ENCODE data around the gene STX12.

STX12 gene

DNA sequence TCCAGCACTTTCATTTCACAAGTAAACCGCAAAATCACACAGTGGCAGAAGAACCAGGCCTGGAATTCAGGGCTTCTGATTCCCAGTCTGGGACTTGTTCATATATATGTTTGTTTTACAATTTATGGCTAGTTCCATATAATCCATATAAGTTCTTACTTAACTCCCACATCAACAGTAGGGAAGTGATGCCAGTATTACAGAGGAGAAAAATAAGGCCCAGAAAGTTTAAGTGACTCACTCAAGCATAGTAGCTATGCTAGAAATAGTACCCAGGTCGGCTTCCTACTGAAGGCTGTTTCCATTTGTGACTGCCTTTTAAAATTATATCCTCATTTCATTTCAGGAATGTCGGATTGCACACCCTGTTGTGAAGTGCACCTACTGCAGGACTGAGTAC is 45.9 kb upstream of the STX12 start:
- Histone ChIP-seq H3K36me3 (ENCODE audit: control insufficient read depth in 2 of 2, insufficient read depth in 1 of 2, low read length in 2 of 2) (peaks cover 11 to 14% of the 10 kb centered on the region in 2 experiments; a peak in 2 of 3 replicates), H3K4me1 (ENCODE audit: control insufficient read depth, insufficient read depth, low read length) (peaks cover 7% of the 10 kb centered on the region), H3K9me3 (ENCODE audit: control insufficient read depth, insufficient read depth, low read depth, low read length) (no peaks in the 10 kb centered on the region), H3K27ac (ENCODE audit: extremely low read depth, low read depth, low read length) (no peak overlapping the region), H3K4me3 (ENCODE audit: low read depth, low read length) (no peak overlapping the region)
- TF ChIP-seq, protein P1, sequence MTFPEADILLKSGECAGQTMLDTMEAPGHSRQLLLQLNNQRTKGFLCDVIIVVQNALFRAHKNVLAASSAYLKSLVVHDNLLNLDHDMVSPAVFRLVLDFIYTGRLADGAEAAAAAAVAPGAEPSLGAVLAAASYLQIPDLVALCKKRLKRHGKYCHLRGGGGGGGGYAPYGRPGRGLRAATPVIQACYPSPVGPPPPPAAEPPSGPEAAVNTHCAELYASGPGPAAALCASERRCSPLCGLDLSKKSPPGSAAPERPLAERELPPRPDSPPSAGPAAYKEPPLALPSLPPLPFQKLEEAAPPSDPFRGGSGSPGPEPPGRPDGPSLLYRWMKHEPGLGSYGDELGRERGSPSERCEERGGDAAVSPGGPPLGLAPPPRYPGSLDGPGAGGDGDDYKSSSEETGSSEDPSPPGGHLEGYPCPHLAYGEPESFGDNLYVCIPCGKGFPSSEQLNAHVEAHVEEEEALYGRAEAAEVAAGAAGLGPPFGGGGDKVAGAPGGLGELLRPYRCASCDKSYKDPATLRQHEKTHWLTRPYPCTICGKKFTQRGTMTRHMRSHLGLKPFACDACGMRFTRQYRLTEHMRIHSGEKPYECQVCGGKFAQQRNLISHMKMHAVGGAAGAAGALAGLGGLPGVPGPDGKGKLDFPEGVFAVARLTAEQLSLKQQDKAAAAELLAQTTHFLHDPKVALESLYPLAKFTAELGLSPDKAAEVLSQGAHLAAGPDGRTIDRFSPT (tag by site-specific recombination; IDR thresholded peaks at IDR 0.05), result no peak
- TF ChIP-seq ZBTB11 (tag by site-specific recombination; conservative IDR thresholded peaks at IDR 0.05; ENCODE audit: low read depth), result no peak
- no peak for TF ChIP-seq ZNF596 (tag by site-specific recombination; IDR thresholded peaks at IDR 0.05)
- POLR2A ChIA-PET, result interaction anchor here (0.6 to 0.7 kb wide), 2 partner anchors 30 to 63 kb away, joined by 4 to 5 read pairs; no protein-coding TSS in a partner anchor
- CTCF ChIA-PET, result interaction anchor here (1.4 kb wide), 1 partner anchor 46 kb away, joined by 4 read pairs; the partner anchor contains the start of gene STX12

DNA sequence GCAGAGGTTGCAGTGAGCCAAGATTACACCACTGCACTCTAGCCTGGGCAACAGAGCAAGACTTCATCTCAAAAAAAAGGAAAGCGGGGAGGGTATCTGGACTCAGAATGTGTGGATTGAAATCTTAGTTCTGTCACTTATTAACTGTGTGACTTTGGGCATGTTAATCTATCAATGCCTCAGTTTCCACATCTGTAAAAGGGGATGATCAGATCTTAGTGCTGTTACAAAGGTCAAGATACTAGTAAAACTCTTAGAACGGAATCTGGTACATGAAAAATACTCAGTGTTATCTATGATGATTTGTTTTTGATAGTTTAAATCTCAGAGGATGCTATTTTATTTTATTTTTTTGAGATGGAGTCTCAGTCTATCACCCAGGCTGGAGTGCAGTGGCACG is 36.8 kb upstream of the STX12 start:
- H3K27ac ChIP-seq (ENCODE audit: extremely low read depth, low read depth, low read length), result no peak overlapping the region
- H3K4me1 ChIP-seq (ENCODE audit: control insufficient read depth, insufficient read depth, low read length), result no peaks in the 10 kb centered on the region
- CTCF ChIA-PET, result no interaction called here
- TF ChIP-seq ZIC2 (tag by site-specific recombination; IDR thresholded peaks at IDR 0.05), result no peak
- no peak for TF ChIP-seq ZNF777 (tag by site-specific recombination; IDR thresholded peaks at IDR 0.05; ENCODE audit: borderline replicate concordance)
- no peak for TF ChIP-seq RBAK (tag by site-specific recombination; IDR thresholded peaks at IDR 0.05)
- TF ChIP-seq ZNF664 (tag by site-specific recombination; IDR thresholded peaks at IDR 0.05), result no peak
- no peaks in the 10 kb centered on the region for H3K9me3 ChIP-seq (ENCODE audit: control insufficient read depth, insufficient read depth, low read depth, low read length)
- POLR2A ChIA-PET, result no interaction called here
- H3K4me3 ChIP-seq (ENCODE audit: low read depth, low read length), result no peak overlapping the region
- H3K36me3 ChIP-seq (ENCODE audit: control insufficient read depth in 2 of 2, insufficient read depth in 1 of 2, low read length in 2 of 2), result peaks cover 17 to 70% of the 10 kb centered on the region in 2 experiments; a peak in 2 of 3 replicates

DNA sequence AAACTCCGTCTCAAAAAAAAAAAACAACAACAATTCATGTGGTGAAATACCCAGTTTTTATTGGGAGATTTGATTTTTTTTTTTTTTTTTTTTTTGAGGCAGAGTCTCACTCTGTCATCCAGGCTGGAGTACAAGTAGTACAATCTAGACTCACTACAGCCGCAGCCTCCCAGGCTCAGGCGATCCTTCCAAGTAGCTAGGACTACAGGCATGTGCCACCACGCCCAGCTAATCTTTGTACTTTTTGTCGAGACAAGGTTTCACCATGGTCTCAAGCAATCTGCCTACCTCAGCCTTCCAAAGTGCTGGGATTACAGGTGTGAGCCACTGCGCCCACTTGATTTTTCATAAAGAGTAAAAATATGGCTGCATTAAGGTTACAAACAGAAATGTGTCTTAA is 31.9 kb upstream of the STX12 start:
- no peak overlapping the region for H3K27ac ChIP-seq (ENCODE audit: extremely low read depth, low read depth, low read length)
- no peaks in the 10 kb centered on the region for H3K9me3 ChIP-seq (ENCODE audit: control insufficient read depth, insufficient read depth, low read depth, low read length)
- H3K4me3 ChIP-seq (ENCODE audit: low read depth, low read length), result no peak overlapping the region
- ChIA-PET POLR2A (interaction anchor here (0.7 kb wide), 2 partner anchors 18 to 744 kb away, joined by 5 read pairs; no protein-coding TSS in a partner anchor), CTCF (interaction anchor here (0.8 kb wide), 1 partner anchor 408 kb away, joined by 4 read pairs; no protein-coding TSS in a partner anchor)
- no peaks in the 10 kb centered on the region for H3K4me1 ChIP-seq (ENCODE audit: control insufficient read depth, insufficient read depth, low read length)
- H3K36me3 ChIP-seq (ENCODE audit: control insufficient read depth in 2 of 2, insufficient read depth in 1 of 2, low read length in 2 of 2), result peaks cover 5 to 56% of the 10 kb centered on the region in 2 experiments; a peak in 2 of 3 replicates
- no peak for TF ChIP-seq KLF17 (tag by site-specific recombination; IDR thresholded peaks at IDR 0.05)
- no peak for TF ChIP-seq ZNF112 (tag by site-specific recombination; IDR thresholded peaks at IDR 0.05)
- no peak for TF ChIP-seq ZNF791 (tag by site-specific recombination; IDR thresholded peaks at IDR 0.05)
- no peak for TF ChIP-seq SP7 (tag by site-specific recombination; IDR thresholded peaks at IDR 0.05)
- TF ChIP-seq ZNF138 (tag by site-specific recombination; IDR thresholded peaks at IDR 0.05; ENCODE audit: borderline replicate concordance), result no peak
- no peak for TF ChIP-seq ZNF549 (tag by site-specific recombination; IDR thresholded peaks at IDR 0.05)
- TF ChIP-seq ZBTB1 (tag by site-specific recombination; IDR thresholded peaks at IDR 0.05), result no peak
- TF ChIP-seq KLF8 (tag by site-specific recombination; IDR thresholded peaks at IDR 0.05), result no peak
- TF ChIP-seq, protein P2, sequence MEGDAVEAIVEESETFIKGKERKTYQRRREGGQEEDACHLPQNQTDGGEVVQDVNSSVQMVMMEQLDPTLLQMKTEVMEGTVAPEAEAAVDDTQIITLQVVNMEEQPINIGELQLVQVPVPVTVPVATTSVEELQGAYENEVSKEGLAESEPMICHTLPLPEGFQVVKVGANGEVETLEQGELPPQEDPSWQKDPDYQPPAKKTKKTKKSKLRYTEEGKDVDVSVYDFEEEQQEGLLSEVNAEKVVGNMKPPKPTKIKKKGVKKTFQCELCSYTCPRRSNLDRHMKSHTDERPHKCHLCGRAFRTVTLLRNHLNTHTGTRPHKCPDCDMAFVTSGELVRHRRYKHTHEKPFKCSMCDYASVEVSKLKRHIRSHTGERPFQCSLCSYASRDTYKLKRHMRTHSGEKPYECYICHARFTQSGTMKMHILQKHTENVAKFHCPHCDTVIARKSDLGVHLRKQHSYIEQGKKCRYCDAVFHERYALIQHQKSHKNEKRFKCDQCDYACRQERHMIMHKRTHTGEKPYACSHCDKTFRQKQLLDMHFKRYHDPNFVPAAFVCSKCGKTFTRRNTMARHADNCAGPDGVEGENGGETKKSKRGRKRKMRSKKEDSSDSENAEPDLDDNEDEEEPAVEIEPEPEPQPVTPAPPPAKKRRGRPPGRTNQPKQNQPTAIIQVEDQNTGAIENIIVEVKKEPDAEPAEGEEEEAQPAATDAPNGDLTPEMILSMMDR (tag by site-specific recombination; IDR thresholded peaks at IDR 0.05), result no peak
- no peak for TF ChIP-seq ZNF548 (tag by site-specific recombination; IDR thresholded peaks at IDR 0.05)
- TF ChIP-seq GLIS1 (tag by site-specific recombination; IDR thresholded peaks at IDR 0.05), result no peak
- no peak for TF ChIP-seq HOXC10 (CRISPR knock-in tag; IDR thresholded peaks at IDR 0.05)
- TF ChIP-seq SETDB1 (IDR thresholded peaks at IDR 0.05; ENCODE audit: insufficient read length, low read length), result no peak
- no peak for TF ChIP-seq HOXA7 (CRISPR knock-in tag; IDR thresholded peaks at IDR 0.05; ENCODE audit: borderline replicate concordance)
- TF ChIP-seq, protein P3, sequence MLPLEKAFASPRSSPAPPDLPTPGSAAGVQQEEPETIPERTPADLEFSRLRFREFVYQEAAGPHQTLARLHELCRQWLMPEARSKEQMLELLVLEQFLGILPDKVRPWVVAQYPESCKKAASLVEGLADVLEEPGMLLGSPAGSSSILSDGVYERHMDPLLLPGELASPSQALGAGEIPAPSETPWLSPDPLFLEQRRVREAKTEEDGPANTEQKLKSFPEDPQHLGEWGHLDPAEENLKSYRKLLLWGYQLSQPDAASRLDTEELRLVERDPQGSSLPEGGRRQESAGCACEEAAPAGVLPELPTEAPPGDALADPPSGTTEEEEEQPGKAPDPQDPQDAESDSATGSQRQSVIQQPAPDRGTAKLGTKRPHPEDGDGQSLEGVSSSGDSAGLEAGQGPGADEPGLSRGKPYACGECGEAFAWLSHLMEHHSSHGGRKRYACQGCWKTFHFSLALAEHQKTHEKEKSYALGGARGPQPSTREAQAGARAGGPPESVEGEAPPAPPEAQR (tag by site-specific recombination; IDR thresholded peaks at IDR 0.05), result no peak
- no peak for TF ChIP-seq ZNF394 (tag by site-specific recombination; IDR thresholded peaks at IDR 0.05; ENCODE audit: borderline replicate concordance)

All from HEK293 (cell line).